ENCODE data around the gene HDAC3.

Gene HDAC3

DNA sequence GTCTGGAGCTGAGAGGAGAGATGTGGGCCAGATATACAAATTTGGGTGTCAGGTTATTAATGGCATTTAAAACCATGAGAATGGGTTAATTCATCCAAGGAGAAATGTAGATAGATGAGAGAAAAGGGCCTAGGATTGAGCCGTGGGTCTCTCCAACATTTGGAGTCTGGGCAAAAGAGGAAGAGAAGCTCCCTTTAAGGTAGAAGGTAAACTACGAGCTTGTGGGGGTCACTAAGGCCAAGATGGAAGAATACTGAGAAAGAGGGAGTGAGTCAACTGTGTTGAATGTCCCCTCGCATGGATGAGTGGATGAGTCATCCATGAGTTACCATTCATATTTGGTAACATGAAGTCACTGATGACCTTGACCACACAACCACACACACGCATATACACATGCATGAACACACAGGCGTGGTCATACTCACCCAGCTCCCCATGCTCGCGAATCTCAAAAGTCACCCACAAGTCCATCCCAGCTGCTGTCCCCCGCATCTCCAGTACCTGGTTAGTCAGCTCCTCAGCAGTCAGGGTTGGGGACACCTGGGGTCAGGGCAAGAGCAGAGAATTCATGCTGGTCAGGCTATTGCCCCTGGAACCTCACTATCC lies 21.4 kb upstream of the HDAC3 start:
- no peak for DNase-seq

DNA sequence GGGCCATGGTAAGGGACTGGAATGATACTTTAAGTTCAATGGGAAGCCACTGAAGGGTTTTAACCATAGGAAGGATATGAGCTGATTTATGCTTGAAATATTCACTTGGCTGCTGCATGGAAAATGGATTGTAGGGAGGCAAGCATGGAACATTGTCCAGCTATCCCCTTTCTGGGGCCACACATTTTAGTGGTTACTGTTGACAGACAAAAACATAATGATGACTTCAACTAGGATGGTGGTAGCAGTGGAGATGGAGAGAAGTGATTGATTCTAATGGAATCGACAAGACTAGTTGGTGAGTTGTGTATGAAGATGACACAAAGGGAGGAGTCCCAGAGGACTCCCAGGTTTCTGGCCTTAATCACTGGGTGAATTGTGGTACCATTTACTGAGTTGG lies 20.8 kb upstream of the HDAC3 start:
- DNase-seq, result no peak

DNA sequence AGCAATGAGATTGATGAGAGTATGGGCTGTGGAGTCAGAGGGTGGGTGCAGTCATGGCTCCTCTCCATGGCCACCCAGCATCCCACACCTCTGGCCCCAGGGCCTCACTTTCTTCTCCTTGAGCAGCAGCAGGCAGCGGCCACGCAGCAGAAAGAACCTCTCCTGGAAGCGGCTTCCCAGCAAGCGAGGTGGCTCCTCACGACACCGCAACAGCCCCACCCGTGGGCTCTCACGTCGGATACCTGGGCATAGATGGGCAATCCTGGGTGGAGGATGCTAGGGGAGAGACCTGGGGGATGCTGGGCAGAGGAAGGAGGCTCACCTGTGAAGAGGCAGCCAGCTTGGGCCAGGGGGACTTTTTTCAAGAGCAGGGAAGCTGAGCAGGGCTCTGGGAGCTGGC lies 19.7 kb upstream of the HDAC3 start:
- DNase-seq, result no peak

DNA sequence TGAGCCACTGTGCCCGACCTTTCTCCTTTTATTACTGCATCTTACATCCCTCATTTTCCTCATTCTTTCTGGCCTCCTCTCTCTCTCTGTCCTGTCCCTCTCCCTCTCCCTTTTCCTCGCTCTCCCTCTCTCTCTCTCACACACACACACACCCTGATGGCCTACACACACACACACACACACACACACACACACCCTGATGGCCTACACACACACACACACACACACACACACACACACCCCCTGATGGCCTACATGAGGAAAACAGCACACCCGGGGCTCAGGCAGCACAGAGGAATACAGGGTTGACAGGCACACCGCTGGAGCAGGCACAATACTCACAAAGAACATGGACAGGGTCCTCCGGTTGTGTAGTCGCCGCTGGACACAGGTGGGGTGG lies 18.4 kb upstream of the HDAC3 start:
- no peak for DNase-seq

DNA sequence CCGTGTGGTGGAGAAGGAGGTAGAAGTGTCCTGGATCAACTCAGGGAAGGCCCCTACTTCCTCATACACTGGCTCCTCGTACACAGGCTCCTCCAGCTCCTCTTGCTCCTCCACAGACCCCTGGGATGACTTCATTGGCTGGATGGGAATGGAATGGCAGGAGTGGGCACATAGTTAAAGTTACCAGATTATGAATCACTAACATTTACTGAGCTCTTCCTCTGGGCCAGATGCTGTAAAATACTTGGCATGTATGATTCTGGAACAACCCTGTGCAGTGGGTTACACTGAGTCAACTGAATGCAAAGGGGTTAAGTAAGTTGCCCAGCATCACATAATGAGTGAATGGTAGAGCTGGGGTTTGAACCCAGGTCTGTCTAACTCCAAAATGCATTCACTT lies 17.6 kb upstream of the HDAC3 start:
- DNase-seq, result no peak

DNA sequence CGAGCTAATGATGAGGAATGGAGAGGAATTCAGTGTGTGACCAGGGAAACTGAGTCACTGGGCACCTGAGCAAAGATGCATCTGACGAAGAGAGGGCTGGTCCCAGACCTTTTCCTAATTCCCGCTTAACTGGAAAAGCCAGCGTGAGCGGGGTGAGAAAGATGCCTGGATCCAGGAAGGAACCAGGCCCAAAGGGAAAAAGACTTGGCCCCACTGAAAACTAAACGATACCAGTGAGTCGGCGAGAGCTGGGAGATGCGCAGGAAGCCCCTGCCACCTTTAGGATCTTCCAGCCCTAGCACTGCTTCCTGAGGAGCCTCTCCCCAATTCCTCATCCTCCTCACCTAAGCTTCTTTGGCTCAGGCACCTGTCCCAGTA lies 15.1 kb upstream of the HDAC3 start:
- DNase-seq, result no peak

DNA sequence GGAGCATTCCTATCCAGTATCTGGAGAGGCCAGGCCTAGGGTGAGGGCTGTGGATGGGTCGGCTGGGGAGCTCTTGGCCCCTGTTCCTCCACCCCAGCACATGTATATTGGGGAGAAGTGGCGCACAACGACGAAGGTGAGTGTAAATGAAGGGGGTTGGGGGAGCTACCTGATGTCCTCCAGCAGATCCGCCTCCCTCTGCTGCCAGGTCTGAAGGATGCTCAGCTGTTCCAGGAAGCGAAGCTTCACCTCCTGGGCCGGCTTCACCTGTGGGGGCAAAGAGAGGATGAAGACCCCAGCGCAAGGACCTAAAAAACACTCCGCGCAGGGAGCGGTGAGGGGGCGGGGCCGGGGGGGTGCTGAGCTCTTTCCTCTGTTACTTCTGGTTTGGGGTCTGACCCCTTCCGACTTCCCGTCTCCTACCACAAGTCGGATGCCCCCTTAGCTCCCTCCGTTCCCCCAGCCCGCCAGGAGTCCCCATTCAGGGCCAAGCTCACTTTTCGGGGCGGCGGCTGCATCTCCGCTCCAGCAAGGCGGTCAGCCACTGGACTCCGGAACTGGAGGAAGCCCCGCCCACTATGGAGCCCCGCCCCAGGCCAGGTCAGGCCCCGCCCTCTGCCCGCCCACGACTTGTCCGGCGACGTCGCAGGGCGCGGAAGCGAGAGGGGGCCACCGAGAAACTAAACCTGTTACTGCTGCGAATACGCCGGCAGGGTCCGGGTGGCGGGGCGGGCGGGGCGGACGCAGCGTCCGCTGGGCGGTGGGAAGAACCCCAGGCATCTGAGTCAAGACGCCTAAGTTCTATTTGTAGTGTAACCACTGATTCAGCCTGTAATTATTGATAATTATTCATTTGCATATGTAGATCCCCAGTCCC lies 14.4 kb upstream of the HDAC3 start, which contains the start of gene FCHSD1:
FCHSD1 (minus strand) TSS at position 568 of the 877 bp plus-strand sequence; CDS start at position 518, 50 bp downstream.
- DNase-seq, result peak; percentile 67 to 83 (median 74)

DNA sequence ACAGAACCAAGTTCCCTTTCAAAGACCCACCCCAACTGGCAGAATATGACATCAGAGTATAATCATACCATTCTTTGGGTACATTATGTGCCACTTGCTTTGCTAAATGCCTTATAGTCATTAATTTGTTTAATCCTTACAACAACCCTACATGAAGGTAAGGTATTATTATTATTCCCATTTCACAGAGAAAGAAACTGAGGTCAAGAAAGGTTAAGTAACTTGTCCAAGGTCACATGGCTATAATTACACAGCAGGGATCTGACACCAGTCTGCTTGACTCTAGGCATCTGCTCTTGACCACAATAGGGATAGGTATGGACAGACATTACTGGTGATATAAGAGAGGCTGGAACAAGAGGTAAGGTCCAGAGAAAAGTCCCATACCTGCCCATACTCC lies 13.3 kb upstream of the HDAC3 start:
- no peak for DNase-seq

DNA sequence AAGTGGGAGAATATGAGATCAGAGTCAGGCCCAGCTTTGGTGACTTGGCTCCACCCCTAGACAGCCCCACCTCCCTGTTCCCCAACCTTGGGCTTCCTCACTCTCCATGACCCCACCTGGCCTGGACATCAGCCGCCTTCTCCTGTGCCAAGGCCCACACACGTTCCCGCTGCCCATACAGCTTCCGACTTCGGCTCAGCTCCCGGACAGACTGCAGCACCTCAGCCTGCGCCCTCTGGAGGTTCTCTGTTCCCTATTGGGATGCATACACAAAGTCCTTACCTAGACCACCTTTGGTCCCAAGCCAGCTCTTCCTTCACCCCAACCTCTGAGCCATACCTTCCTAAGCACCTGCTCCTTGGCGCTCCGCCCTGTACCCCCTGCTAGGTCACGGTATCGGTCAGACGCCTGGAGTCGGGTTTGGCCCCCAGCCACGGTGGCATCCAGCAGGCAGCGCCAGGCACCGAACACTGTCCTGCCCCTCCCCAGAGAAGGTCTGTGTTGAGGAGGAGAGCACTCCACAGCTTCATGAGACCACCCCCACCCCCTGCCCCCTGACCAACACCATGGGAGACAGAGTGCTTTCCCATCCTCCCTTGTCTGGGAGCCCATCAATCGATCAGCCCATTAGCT lies 12.5 kb upstream of the HDAC3 start:
- DNase-seq, result no peak

DNA sequence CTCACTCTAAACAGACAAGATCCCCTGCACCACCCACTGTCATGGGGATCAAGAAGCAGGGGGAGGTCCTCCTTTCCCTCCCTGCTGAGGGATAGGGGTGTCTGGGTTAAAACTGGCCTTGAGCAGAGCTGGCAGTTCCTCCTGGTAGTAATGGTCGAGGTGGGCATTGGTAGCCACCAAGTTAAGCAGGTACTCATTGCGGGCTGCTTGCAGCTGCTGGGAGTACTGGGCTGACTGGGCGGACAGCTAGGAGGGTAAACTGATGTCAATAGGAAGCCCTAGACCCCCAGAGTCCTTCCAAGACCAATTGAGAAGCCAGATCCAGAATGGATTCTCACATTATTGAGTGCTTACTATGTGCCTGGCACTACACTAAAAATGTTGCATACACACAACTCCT lies 11.2 kb upstream of the HDAC3 start:
- no peak for DNase-seq

DNA sequence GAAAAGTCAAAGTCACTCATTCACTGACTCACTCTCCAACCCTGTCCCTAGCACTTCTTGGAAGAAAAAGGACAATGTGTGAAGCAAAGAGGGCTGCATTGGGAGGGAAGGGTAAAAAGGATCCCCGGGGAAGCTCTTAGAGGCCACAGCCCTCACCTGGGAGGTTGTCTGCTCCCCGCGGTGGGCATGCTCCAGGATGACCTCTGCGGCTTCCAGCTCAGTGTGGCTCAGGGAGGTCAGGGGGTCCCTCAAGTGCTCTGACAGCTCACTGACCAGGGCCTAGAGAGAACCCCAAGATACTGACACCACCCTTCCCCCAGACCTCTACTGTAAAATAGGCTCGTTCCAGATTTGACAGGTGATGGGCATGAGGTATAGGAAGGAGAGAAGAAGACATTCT lies 10.6 kb upstream of the HDAC3 start:
- DNase-seq, result no peak

DNA sequence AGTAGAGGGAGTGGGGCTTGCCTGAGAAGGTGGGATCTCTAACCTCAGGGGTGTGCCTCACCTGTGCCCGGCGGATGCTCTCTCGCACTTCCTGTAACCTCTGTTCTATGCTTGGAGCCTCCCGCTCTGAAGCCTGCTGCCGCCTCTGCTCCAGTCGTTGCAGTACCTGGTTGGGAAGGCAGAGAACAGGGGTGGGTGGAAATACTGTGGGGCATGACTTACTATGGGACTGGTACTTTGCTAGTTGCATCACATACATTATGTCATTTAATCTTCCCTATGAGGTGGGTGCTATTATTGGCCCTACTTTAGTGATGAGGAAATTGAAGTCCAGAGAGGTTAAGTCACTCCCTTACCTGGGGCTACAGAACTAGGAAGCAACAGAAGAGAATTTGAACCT lies 9.4 kb upstream of the HDAC3 start:
- DNase-seq, result no peak

DNA sequence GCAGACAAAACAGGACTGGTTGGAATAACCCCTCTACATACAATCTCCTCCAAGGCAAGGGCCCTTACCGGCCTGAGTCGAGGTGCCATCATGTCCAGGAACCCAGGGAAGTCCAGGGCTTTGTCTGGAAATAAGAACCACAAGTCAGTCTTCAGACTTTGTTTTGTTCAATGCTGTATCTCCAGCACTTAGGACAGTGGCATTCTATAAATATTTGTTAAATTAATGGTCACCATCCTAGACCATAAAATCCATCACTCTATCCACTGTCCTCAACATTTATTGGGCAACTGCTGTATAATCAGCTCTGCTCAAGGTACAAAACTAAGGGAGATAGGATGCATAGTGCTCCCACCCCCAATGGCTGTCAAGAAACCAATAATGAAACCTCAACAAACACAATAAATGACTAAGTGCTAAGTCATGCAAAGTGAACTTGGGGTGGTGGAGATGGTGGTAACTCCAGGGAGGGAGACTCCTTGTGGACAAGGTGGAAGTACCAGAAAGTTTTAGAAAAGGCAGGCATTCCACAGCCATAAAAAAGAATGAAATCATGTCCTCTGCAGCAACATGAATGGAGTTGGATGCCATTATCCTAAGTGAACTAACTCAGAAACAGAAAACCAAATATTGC lies 5.1 kb upstream of the HDAC3 start:
- DNase-seq, result peak in 1 of 5 experiments; percentile 72

DNA sequence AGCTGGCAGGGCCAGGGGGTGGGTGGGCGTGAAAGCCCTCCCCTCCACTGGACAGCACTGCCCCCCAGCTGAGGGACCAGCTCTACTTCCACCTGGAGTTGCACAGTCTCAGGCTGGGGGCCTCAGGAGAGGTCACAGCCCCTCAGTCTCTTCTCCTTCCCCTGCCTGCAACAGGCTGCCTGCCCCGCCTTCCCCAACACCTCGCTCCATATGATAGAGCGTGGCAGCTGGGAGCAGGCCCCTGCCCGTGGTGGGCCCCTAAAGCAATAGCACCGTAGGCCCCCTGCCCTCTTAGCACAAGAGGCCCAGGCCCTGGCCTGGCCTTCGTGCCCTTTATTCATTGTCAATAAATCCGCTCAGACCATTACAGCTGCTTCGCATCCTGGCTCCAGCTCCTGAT lies 4.0 kb upstream of the HDAC3 start:
- DNase-seq, result no peak

DNA sequence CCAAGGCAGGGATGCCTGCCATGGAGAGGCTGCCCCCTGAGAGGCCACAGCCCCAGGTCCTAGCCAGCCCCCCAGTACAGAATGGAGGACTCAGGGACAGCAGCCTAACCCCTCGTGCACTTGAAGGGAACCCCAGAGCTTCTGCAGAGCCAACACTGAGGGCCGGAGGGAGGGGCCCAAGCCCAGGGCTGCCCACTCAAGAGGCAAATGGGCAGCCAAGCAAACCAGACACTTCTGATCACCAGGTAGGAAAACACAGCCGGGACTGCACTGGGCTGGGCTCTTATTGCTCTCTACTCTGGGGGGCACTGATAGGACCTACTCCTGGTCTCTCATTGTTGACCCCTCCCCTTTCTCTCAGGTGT lies 3.4 kb upstream of the HDAC3 start:
- no peak for DNase-seq

DNA sequence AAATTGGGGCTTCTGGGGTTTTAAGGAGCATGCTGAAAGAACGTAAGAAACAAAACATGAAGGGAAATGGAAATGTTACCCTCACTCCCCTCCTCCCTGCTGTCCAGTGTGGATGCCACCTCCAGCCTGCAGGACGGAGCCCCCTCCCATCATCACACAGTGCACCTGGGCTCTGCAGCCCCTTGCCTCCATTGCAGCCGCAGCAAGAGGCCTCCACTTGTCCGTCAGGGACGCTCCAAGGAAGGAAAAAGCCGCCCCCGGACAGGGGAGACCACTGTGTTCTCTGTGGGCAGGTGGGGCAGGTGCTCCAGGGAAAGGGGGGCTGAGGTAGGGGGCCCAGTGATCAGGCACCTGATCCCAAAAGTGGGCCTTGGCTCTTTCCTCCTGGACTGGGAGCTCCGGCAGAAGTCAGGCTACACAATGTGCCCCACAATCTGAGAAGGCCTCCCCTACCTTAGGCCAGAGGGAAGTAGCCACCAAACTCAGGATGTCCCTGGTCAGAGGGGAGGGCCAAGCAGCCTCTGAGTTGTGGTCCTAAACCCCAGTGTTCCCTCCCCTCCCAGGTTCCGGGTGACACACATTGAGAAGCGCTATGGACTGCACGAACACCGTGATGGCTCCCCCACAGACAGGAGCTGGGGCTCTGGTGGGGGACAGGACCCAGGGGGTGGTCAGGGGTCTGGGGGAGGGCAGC lies 2.9 kb upstream of the HDAC3 start:
- DNase-seq, result no peak

DNA sequence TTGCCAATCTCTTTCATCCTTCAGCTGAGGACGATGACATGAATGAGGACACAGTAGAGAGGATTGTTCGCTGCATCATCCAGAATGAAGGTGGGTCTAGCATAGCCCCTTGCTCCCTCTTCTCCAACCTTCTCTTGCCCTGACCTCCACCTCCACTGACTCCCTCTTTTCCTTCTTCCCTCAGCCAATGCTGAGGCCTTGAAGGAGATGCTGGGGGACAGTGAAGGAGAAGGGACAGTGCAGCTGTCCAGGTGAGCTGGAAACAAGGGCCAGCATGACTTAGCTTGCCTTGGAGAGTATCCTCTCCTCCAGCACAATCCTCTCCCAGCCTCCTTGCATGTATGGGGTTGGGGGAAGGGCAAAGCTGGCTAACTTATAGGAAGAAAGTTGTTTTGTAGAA lies 2.1 kb upstream of the HDAC3 start:
- DNase-seq, result no peak

DNA sequence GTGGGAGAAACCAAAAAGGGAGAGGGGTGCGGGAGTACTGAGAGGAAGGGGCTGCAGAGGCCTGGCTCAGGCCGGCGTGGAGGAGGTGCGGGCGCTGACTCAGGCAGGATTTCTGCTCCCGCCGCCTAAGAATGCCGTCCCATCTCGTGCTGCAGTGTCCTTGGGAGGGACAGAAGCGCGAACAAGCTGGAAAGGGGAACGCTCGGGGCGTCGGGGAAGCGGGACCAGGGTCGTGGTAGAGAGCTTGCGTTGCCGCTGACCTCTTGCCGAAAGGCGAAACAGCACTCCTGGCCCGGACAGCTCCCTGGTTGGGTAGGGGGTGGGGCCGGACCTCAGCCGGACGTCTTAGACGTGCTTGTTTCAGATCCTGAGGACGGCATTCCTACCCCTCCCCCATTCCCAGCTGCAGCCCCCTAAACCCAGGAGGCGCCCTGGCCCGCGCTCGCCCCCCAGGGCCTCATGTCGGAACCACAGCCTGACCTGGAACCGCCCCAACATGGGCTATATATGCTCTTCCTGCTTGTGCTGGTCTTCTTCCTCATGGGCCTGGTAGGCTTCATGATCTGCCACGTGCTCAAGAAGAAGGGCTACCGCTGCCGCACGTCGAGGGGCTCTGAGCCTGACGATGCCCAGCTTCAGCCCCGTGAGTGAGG lies 1.2 kb upstream of the HDAC3 start:
- DNase-seq, result peak; percentile 27 to 70 (median 48)

DNA sequence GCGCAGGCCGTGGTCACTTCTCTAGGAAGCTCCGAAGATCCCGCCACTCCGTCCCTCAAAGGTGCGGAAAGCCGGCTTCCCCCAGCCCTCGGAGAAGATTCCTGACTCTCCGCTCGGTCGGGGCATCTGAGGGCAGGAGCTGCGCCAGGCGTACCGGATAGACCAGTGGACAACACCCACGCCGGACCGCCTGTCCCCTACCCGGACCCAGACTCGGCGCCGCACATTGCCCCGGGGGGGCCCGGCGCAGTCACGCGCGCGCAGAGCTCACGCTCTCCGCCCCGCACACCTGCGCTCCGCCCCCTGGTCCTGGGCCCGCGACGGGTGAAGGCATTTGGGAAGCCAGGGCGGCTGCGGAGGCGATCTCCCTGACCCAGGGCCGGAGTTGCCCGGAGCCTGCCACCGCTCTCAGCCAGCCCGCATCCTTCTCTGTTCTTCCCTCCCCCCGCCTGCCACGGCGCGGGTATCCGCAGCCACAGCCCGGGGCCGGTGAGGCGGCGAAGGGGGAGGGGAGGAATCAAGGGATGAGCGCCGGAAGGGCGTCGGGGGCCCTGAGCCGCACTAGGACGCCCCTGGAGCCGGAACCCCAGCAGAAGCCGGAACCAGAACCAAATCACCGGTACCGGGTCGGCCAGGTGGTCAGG lies 596 bp upstream of the HDAC3 start:
- DNase-seq, result peak; percentile 37 to 59 (median 48)

DNA sequence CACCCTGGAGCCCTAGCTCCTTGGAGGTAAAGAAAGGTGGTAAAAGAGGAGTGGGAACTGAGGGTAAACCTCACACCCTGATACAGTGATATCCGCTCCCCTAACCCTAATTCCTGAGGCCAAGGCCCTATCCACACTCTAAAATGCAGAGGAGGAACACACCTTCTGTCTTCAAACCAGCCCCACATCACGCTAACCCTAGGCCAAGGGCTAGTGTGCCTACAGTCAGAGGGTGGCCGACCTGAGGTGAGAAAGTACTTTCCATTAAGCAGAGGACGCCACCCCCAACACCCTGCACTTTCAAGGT lies 590 bp downstream of the HDAC3 start:
- DNase-seq, result no peak

DNA sequence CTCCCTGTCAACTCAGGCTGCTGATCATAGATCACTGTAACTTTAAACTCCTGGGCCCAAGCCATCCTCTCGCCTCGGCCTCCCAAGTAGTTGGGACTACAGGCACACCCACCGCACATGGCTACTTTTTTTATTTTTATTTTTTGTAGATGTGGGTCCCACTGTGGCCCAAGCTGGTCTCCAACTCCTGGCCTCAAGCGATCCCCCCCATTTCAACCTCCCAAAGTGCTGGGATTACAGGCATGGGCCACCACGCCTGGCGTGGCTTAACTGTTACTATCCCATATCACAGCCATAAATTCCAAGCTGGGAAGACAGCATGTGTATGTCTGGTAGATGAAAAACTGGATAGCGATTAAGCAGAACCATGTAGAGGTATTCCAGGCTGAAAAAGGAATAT lies 1.0 kb downstream of the HDAC3 start:
- DNase-seq, result no peak

DNA sequence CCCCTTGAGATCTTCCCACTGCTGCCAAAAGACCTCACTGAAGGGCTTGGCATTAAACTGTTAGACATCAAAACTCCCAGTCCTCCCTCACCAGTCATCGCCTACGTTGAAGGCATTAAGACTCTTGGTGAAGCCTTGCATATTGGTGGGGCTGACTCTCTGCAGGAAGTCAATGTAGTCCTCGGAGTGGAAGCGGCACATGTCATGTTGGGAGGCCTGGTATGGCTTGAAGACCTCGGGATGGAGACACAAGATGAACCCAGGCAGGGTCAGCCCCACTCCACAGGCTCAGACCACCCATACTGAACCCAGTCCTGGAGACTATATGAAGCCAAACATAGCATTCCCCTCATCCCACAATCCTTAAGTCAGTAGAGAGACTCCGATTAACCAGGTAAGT lies 1.9 kb downstream of the HDAC3 start:
- peak in 1 of 5 experiments; percentile 20 for DNase-seq
